ENCODE results near the gene NDUFS6.

NDUFS6 gene

GRCh38 chr5:1792842-1793266, 8.4 kb upstream of the NDUFS6 start (continued):
- TF ChIP-seq ZFP69B (tag by site-specific recombination; IDR thresholded peaks at IDR 0.05): no peak
- TF ChIP-seq HOXD13 (CRISPR knock-in tag; IDR thresholded peaks at IDR 0.05; ENCODE audit: borderline replicate concordance): no peak
- no peak for TF ChIP-seq ZNF658 (tag by site-specific recombination; IDR thresholded peaks at IDR 0.05)
- peak; percentile 53; the same call in 1 of the 2 replicates for TF ChIP-seq ZBTB17 (tag by site-specific recombination; IDR thresholded peaks at IDR 0.05)
- TF ChIP-seq ZNF423 (tag by site-specific recombination; IDR thresholded peaks at IDR 0.05): no peak
- TF ChIP-seq ZNF558 (tag by site-specific recombination; IDR thresholded peaks at IDR 0.05): no peak
- TF ChIP-seq, protein P1, sequence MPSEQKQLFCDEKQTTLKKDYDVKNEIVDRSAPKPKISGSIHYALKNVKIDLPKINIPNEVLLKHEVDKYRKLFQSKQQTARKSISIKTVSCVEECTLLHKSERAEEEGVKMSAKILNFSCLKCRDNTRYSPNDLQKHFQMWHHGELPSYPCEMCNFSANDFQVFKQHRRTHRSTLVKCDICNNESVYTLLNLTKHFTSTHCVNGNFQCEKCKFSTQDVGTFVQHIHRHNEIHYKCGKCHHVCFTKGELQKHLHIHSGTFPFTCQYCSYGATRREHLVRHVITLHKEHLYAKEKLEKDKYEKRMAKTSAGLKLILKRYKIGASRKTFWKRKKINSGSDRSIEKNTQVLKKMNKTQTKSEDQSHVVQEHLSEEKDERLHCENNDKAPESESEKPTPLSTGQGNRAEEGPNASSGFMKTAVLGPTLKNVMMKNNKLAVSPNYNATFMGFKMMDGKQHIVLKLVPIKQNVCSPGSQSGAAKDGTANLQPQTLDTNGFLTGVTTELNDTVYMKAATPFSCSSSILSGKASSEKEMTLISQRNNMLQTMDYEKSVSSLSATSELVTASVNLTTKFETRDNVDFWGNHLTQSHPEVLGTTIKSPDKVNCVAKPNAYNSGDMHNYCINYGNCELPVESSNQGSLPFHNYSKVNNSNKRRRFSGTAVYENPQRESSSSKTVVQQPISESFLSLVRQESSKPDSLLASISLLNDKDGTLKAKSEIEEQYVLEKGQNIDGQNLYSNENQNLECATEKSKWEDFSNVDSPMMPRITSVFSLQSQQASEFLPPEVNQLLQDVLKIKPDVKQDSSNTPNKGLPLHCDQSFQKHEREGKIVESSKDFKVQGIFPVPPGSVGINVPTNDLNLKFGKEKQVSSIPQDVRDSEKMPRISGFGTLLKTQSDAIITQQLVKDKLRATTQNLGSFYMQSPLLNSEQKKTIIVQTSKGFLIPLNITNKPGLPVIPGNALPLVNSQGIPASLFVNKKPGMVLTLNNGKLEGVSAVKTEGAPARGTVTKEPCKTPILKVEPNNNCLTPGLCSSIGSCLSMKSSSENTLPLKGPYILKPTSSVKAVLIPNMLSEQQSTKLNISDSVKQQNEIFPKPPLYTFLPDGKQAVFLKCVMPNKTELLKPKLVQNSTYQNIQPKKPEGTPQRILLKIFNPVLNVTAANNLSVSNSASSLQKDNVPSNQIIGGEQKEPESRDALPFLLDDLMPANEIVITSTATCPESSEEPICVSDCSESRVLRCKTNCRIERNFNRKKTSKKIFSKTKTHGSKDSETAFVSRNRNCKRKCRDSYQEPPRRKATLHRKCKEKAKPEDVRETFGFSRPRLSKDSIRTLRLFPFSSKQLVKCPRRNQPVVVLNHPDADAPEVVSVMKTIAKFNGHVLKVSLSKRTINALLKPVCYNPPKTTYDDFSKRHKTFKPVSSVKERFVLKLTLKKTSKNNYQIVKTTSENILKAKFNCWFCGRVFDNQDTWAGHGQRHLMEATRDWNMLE (tag by site-specific recombination; conservative IDR thresholded peaks at IDR 0.05; ENCODE audit: low read depth): 0 out of 2 replicates have a peak, but pooled peaks have one; percentile 18
- TF ChIP-seq SCRT2 (tag by site-specific recombination; IDR thresholded peaks at IDR 0.05): peak; percentile 99
- TF ChIP-seq ZNF623 (tag by site-specific recombination; IDR thresholded peaks at IDR 0.05): no peak
- no peak for TF ChIP-seq ZSCAN5A (tag by site-specific recombination; IDR thresholded peaks at IDR 0.05)
- TF ChIP-seq ZNF701 (tag by site-specific recombination; IDR thresholded peaks at IDR 0.05): no peak
- TF ChIP-seq, protein P2, sequence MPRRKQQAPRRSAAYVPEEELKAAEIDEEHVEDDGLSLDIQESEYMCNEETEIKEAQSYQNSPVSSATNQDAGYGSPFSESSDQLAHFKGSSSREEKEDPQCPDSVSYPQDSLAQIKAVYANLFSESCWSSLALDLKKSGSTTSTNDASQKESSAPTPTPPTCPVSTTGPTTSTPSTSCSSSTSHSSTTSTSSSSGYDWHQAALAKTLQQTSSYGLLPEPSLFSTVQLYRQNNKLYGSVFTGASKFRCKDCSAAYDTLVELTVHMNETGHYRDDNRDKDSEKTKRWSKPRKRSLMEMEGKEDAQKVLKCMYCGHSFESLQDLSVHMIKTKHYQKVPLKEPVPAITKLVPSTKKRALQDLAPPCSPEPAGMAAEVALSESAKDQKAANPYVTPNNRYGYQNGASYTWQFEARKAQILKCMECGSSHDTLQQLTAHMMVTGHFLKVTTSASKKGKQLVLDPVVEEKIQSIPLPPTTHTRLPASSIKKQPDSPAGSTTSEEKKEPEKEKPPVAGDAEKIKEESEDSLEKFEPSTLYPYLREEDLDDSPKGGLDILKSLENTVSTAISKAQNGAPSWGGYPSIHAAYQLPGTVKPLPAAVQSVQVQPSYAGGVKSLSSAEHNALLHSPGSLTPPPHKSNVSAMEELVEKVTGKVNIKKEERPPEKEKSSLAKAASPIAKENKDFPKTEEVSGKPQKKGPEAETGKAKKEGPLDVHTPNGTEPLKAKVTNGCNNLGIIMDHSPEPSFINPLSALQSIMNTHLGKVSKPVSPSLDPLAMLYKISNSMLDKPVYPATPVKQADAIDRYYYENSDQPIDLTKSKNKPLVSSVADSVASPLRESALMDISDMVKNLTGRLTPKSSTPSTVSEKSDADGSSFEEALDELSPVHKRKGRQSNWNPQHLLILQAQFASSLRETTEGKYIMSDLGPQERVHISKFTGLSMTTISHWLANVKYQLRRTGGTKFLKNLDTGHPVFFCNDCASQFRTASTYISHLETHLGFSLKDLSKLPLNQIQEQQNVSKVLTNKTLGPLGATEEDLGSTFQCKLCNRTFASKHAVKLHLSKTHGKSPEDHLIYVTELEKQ (tag by site-specific recombination; IDR thresholded peaks at IDR 0.05; ENCODE audit: borderline replicate concordance): peak; percentile 35; the same call in 1 of the 2 replicates
- no peak for TF ChIP-seq ZNF155 (tag by site-specific recombination; IDR thresholded peaks at IDR 0.05)
- TF ChIP-seq ZNF140 (tag by site-specific recombination; IDR thresholded peaks at IDR 0.05): no peak
- 0 out of 2 replicates have a peak, but pooled peaks have one; percentile 24 for TF ChIP-seq ZNF2 (tag by site-specific recombination; IDR thresholded peaks at IDR 0.05)
- TF ChIP-seq, protein P3, sequence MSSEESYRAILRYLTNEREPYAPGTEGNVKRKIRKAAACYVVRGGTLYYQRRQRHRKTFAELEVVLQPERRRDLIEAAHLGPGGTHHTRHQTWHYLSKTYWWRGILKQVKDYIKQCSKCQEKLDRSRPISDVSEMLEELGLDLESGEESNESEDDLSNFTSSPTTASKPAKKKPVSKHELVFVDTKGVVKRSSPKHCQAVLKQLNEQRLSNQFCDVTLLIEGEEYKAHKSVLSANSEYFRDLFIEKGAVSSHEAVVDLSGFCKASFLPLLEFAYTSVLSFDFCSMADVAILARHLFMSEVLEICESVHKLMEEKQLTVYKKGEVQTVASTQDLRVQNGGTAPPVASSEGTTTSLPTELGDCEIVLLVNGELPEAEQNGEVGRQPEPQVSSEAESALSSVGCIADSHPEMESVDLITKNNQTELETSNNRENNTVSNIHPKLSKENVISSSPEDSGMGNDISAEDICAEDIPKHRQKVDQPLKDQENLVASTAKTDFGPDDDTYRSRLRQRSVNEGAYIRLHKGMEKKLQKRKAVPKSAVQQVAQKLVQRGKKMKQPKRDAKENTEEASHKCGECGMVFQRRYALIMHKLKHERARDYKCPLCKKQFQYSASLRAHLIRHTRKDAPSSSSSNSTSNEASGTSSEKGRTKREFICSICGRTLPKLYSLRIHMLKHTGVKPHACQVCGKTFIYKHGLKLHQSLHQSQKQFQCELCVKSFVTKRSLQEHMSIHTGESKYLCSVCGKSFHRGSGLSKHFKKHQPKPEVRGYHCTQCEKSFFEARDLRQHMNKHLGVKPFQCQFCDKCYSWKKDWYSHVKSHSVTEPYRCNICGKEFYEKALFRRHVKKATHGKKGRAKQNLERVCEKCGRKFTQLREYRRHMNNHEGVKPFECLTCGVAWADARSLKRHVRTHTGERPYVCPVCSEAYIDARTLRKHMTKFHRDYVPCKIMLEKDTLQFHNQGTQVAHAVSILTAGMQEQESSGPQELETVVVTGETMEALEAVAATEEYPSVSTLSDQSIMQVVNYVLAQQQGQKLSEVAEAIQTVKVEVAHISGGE (tag by site-specific recombination; conservative IDR thresholded peaks at IDR 0.05; ENCODE audit: low read depth): no peak
- TF ChIP-seq ZNF221 (tag by site-specific recombination; IDR thresholded peaks at IDR 0.05; ENCODE audit: borderline replicate concordance): no peak
- no peak for TF ChIP-seq ZNF426 (tag by site-specific recombination; IDR thresholded peaks at IDR 0.05)
- TF ChIP-seq ZNF549 (tag by site-specific recombination; IDR thresholded peaks at IDR 0.05): no peak
- TF ChIP-seq ZNF544 (tag by site-specific recombination; IDR thresholded peaks at IDR 0.05): no peak
- TF ChIP-seq ZNF843 (tag by site-specific recombination; IDR thresholded peaks at IDR 0.05): no peak
- TF ChIP-seq ZNF341 (tag by site-specific recombination; IDR thresholded peaks at IDR 0.05; ENCODE audit: low read depth): no peak
- 0 out of 2 replicates have a peak, but pooled peaks have one; percentile 18 for TF ChIP-seq TRIM28 (IDR thresholded peaks at IDR 0.05; ENCODE audit: borderline replicate concordance, low read length)
- TF ChIP-seq, protein P4, sequence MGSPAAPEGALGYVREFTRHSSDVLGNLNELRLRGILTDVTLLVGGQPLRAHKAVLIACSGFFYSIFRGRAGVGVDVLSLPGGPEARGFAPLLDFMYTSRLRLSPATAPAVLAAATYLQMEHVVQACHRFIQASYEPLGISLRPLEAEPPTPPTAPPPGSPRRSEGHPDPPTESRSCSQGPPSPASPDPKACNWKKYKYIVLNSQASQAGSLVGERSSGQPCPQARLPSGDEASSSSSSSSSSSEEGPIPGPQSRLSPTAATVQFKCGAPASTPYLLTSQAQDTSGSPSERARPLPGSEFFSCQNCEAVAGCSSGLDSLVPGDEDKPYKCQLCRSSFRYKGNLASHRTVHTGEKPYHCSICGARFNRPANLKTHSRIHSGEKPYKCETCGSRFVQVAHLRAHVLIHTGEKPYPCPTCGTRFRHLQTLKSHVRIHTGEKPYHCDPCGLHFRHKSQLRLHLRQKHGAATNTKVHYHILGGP (tag by site-specific recombination; IDR thresholded peaks at IDR 0.05): no peak
- no peak for TF ChIP-seq ZBTB8A (tag by site-specific recombination; IDR thresholded peaks at IDR 0.05)
- TF ChIP-seq MEIS1 (CRISPR knock-in tag; IDR thresholded peaks at IDR 0.05; ENCODE audit: borderline replicate concordance): no peak
